ENCODE measurements around the gene LRRTM3.

Gene LRRTM3

DNA sequence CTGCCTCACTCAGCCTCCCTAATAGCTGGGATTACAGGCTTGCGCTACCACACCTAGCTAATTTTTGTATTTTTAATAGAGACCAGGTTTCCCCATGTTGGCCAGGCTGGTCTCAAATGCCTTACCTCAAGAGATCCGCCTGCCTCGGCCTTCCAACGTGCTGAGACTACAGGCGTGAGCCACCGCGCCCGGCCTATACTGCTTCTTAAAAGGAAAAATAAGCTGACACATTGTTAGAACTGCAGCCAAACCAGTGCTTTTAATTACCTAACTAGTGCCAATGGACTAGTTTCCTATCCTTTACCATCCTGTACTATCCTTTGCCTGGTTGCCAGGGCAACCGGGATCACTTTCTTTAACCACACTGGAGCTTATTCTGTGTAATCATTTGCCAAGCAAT is 108.0 kb downstream of the LRRTM3 start:
- H3K4me3 ChIP-seq (replicated peaks; ENCODE audit: low read depth, low read length): no peak overlapping the region
- TF ChIP-seq, protein P1, sequence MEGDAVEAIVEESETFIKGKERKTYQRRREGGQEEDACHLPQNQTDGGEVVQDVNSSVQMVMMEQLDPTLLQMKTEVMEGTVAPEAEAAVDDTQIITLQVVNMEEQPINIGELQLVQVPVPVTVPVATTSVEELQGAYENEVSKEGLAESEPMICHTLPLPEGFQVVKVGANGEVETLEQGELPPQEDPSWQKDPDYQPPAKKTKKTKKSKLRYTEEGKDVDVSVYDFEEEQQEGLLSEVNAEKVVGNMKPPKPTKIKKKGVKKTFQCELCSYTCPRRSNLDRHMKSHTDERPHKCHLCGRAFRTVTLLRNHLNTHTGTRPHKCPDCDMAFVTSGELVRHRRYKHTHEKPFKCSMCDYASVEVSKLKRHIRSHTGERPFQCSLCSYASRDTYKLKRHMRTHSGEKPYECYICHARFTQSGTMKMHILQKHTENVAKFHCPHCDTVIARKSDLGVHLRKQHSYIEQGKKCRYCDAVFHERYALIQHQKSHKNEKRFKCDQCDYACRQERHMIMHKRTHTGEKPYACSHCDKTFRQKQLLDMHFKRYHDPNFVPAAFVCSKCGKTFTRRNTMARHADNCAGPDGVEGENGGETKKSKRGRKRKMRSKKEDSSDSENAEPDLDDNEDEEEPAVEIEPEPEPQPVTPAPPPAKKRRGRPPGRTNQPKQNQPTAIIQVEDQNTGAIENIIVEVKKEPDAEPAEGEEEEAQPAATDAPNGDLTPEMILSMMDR (IDR thresholded peaks at IDR 0.05; ENCODE audit: low read depth, low read length, missing control alignments): no peak
- DNase-seq (ENCODE audit: extremely low read depth, low read depth): no peak

DNA sequence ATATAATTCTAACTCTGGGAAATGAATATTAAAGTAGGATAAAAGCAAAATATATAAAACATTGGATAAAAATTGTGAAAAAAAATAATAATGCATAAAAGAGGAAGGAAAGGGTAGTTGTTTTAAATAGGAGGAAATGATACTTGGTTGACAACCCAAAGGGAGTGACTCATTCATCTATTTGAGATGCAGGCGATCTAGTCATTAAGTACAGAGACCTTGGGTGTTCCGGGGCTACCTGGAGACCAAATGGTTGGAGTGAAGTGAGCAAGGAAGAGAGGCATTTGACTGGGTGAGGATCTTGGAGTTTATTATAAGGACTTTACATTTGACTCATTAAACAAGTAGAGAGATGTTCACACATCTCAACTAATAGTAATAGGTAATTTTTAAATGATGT is 111.0 kb downstream of the LRRTM3 start:
- TF ChIP-seq, protein P1 (IDR thresholded peaks at IDR 0.05; ENCODE audit: low read depth, low read length, missing control alignments): no peak
- DNase-seq (ENCODE audit: extremely low read depth, low read depth): no peak
- H3K4me3 ChIP-seq (replicated peaks; ENCODE audit: low read depth, low read length): no peak overlapping the region

- no peak overlapping the region for H3K4me3 ChIP-seq (replicated peaks; ENCODE audit: low read depth, low read length)
- TF ChIP-seq, protein P1 (IDR thresholded peaks at IDR 0.05; ENCODE audit: low read depth, low read length, missing control alignments): no peak
- DNase-seq (ENCODE audit: extremely low read depth, low read depth): no peak
These were observed 117.2 kb downstream of the LRRTM3 start for GRCh38 chr10:67043041-67043440.

DNA sequence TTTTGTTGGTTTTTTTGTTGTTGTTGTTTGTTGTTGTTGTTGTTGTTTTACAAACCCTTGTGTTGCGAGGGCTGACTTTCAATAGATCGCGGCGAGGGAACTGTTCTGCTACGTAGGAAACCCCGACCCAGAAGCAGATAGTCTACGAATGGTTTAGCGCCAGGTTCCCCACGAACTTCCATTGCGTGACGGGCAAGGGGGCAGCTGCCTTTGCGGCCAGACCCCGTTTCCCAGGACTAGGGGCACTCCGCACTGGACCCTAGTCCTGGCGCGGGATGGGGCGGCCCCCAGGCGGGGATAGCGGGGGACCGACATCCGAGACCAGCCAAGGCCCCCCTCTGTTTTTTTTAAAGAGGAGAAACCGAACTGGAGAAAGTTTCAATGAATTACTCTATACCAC is 119.6 kb downstream of the LRRTM3 start:
- TF ChIP-seq, protein P1 (IDR thresholded peaks at IDR 0.05; ENCODE audit: low read depth, low read length, missing control alignments): no peak
- DNase-seq (ENCODE audit: extremely low read depth, low read depth): no peak

GRCh38 chr10:67046507-67046906 is 120.7 kb downstream of the LRRTM3 start:
- TF ChIP-seq, protein P1 (IDR thresholded peaks at IDR 0.05; ENCODE audit: low read depth, low read length, missing control alignments): no peak
- no peak overlapping the region for H3K4me3 ChIP-seq (replicated peaks; ENCODE audit: low read depth, low read length)
- DNase-seq (ENCODE audit: extremely low read depth, low read depth): no peak

More for the DNA sequence above, 119.6 kb downstream of the LRRTM3 start:
- no peak overlapping the region for H3K4me3 ChIP-seq (replicated peaks; ENCODE audit: low read depth, low read length)

- no peak for DNase-seq (ENCODE audit: extremely low read depth, low read depth)
- no peak overlapping the region for H3K4me3 ChIP-seq (replicated peaks; ENCODE audit: low read depth, low read length)
- TF ChIP-seq, protein P1 (IDR thresholded peaks at IDR 0.05; ENCODE audit: low read depth, low read length, missing control alignments): no peak
These were observed 124.2 kb downstream of the LRRTM3 start for GRCh38 chr10:67049988-67050387.

- TF ChIP-seq, protein P1 (IDR thresholded peaks at IDR 0.05; ENCODE audit: low read depth, low read length, missing control alignments): no peak
These were observed 124.6 kb downstream of the LRRTM3 start for GRCh38 chr10:67050415-67050814.

More at GRCh38 chr10:67050415-67050814, 124.6 kb downstream of the LRRTM3 start:
- H3K4me3 ChIP-seq (replicated peaks; ENCODE audit: low read depth, low read length): no peak overlapping the region
- no peak for DNase-seq (ENCODE audit: extremely low read depth, low read depth)
